Measurements from ENCODE around the gene ATP11C.

DNA sequence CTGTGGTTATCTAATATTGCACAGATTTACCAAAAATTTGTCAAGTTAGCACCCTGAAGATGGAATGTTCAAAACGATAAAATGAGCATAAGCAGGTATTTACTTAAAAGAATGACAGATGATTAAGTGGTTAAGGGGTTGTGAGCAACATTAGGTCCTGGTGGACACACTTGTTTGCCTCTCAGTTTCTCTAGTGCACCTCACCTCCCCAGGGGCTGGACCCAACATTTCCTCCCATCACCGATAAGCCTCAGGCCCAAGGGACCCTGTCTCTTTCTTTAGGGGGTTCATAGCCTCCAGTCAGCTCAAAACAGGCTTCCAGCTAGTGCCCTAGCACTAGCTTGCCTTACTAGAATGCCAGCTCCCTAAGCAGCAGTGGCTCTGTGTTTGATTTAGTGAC is 88.0 kb downstream of the ATP11C start:
- TF ChIP-seq POLR2AphosphoS5 (IDR thresholded peaks at IDR 0.05; ENCODE audit: low read length) (no peak), MYC (IDR thresholded peaks at IDR 0.05; ENCODE audit: insufficient read depth, insufficient read length, insufficient replicate concordance, low read length, severe bottlenecking) (no peak), ELK1 (IDR thresholded peaks at IDR 0.05; ENCODE audit: low read depth, low read length) (no peak), STAT3 (IDR thresholded peaks at IDR 0.05; ENCODE audit: low read depth, low read length) (no peak), PBX3 (IDR thresholded peaks at IDR 0.05; ENCODE audit: insufficient replicate concordance, low read depth, low read length) (no peak), CHD4 (IDR thresholded peaks at IDR 0.05) (no peak), KDM1A (IDR thresholded peaks at IDR 0.05; ENCODE audit: borderline replicate concordance) (no peak)
- TF ChIP-seq, protein P1, sequence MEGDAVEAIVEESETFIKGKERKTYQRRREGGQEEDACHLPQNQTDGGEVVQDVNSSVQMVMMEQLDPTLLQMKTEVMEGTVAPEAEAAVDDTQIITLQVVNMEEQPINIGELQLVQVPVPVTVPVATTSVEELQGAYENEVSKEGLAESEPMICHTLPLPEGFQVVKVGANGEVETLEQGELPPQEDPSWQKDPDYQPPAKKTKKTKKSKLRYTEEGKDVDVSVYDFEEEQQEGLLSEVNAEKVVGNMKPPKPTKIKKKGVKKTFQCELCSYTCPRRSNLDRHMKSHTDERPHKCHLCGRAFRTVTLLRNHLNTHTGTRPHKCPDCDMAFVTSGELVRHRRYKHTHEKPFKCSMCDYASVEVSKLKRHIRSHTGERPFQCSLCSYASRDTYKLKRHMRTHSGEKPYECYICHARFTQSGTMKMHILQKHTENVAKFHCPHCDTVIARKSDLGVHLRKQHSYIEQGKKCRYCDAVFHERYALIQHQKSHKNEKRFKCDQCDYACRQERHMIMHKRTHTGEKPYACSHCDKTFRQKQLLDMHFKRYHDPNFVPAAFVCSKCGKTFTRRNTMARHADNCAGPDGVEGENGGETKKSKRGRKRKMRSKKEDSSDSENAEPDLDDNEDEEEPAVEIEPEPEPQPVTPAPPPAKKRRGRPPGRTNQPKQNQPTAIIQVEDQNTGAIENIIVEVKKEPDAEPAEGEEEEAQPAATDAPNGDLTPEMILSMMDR (IDR thresholded peaks at IDR 0.05 in 2 of 3, conservative IDR thresholded peaks at IDR 0.05 in 1 of 3; ENCODE audit: control insufficient read depth in 2 of 3, extremely low read depth in 1 of 3, insufficient read depth in 1 of 3, low read depth in 3 of 3, low read length in 3 of 3): no peak
- TF ChIP-seq, protein P2, sequence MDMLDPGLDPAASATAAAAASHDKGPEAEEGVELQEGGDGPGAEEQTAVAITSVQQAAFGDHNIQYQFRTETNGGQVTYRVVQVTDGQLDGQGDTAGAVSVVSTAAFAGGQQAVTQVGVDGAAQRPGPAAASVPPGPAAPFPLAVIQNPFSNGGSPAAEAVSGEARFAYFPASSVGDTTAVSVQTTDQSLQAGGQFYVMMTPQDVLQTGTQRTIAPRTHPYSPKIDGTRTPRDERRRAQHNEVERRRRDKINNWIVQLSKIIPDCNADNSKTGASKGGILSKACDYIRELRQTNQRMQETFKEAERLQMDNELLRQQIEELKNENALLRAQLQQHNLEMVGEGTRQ (IDR thresholded peaks at IDR 0.05; ENCODE audit: borderline replicate concordance, low read depth, low read length): no peak
